HG03103 (cell line): ENCODE data around the gene ZNF865.

ENCODE experiments used
- ATAC-seq: cut with Tn5 transposase; IDR thresholded peaks from one replicate; pipeline ENCODE4 v1.9.1; 2021; ENCODE audit warnings: low read depth; ENCODE audit not compliant: unreplicated experiment

ZNF865 gene

GRCh38 chr19:55643003-55643886, 37.8 kb downstream of the ZNF865 start, which contains the start of gene ZNF581:
Gene ZNF581, plus strand, starts transcription at chr19:55643649. Its CDS starts 923 bp downstream, at chr19:55644572.
- ATAC-seq: no peak

GRCh38 chr19:55643887-55644176, 38.4 kb downstream of the ZNF865 start:
- no peak for ATAC-seq

- no peak for ATAC-seq
Measured at GRCh38 chr19:55644191-55644833, 38.9 kb downstream of the ZNF865 start.

GRCh38 chr19:55644842-55645511, 39.5 kb downstream of the ZNF865 start:
- ATAC-seq: no peak

- ATAC-seq: no peak
Measured at GRCh38 chr19:55645512-55645881, 40.0 kb downstream of the ZNF865 start.

GRCh38 chr19:55646889-55647731, 41.7 kb downstream of the ZNF865 start:
- no peak for ATAC-seq

- no peak for ATAC-seq
Measured at GRCh38 chr19:55647732-55648584, 42.5 kb downstream of the ZNF865 start, which contains the start of gene CCDC106. Gene CCDC106, plus strand, starts transcription at chr19:55648212. Its CDS starts 835 bp downstream, at chr19:55649047.

DNA sequence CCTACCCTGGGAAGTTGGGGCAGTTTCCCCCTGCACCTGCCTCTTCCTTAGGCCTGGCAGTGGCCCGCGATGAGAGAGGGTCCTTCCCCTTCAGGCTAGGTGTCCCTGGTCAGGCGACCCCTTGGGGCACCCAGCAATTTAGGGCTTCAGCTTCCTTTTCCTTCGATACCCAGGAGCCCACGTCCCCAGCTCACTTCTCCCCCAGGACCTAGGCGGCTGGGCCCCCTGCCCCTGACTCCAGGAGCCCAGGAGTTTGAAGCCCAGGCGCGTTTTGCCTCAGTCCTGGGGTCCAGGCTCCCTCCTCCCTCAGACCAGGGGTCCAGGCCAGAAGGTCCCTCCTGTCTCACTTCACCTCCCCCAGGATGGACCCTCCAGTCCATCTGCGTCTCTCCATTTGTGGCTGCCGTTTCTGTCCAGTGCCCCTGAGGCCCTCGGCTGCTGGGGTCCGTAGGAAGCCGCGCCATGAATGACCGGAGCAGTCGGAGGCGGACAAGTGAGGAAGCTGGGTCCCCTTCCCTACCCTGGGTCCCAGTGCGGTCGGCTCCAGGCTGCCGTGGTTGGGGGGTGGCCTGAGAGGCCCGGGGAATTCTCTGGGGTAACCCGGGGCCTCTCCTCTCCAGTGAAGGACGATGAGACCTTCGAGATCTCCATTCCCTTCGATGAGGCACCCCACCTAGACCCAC, 43.3 kb downstream of the ZNF865 start:
- no peak for ATAC-seq

DNA sequence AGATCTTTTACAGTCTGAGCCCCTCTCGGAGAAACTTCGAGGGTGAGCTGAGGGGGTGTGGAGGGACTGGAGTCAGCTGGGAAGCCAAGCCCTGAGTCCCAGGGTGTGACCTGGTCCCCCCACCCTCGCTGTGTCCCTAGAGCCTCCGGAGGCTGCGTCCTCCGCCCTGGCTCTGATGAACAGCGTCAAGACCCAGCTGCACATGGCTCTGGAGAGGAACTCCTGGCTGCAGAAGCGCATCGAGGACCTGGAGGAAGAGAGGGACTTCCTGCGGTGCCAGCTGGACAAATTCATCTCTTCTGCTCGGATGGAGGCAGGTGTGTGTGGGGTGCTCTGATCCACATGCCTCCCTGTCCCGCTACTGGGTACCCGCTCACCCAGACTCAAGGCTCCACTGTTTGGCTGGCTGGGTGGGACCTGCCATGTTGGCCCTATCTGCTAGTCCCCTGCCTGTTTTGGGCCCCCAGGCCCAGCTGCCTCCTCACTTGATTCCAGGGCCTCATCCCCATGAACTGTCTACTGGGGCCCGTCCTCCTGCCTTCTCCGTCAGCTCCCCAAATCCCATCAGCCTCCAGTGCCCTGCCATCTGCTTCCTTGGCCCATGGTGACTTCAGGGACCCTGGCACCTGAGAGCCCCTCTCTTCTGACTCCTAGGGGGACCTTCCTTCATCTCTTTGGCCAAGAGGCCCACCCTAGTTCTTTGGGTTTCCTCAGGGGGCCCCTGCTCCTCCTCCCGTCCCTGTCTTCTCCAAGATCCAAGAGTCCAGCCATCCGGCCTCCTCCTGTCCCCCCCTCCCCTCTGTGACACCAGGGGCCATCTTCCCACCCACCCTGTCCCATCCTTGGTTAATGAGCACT, 44.0 kb downstream of the ZNF865 start:
- ATAC-seq: no peak

DNA sequence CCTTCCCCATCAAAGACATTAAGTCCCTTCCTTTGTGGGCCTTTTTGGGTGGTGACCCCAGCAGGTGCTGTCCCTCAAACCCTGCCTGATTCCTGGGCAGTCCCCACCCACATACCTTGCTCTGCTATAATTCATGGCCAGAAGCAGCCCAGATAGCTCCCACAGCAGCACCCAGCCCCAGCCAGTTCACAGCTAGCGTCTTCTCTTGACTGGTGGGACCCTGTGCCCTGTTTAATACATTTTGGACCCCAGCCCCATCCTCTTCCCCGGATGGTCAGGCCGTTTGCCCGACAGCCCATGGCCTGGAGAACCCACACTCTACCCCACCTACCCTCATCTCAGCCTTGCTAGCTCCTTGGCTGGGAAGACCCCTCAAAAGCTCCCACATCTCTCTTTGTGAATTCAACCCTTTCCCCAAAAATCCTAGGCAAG, 44.7 kb downstream of the ZNF865 start:
- no peak for ATAC-seq

GRCh38 chr19:55650602-55651230, 45.3 kb downstream of the ZNF865 start:
- no peak for ATAC-seq

- ATAC-seq: no peak
Measured at GRCh38 chr19:55651236-55651635, 45.8 kb downstream of the ZNF865 start.

DNA sequence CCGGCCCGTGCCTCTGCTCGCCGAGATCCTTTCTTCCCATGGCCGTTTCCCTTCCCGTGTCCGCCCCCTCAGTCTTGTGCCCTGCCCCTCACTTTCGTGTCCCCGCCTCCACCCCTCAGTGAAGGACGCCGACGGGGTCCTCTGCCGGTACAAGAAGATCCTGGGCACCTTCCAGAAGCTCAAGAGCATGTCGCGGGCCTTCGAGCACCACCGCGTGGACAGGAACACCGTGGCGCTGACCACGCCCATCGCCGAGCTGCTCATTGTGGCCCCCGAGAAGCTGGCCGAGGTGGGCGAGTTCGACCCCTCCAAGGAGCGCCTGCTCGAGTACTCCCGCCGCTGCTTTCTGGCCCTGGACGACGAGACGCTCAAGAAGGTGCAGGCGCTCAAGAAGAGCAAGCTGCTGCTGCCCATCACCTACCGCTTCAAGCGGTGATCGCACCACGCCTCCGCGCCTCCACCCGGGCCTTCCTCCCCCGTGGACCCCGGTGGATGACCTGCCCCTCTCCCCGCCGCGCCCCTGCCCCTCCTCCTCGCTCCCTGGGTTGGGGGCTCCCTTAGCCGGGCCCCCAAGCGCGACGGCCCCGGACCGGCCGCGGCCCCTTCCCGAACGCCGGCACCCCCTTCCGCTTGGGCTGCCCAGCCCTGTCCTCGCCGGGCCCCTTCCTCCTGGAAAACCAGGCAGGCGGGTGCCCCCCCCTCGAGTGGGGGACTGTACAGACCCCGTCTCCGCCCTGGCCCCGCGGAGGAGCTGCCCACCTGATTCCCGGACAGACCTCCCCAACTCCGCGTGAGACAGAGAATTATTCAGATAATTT, 47.1 kb downstream of the ZNF865 start:
- ATAC-seq: no peak

DNA sequence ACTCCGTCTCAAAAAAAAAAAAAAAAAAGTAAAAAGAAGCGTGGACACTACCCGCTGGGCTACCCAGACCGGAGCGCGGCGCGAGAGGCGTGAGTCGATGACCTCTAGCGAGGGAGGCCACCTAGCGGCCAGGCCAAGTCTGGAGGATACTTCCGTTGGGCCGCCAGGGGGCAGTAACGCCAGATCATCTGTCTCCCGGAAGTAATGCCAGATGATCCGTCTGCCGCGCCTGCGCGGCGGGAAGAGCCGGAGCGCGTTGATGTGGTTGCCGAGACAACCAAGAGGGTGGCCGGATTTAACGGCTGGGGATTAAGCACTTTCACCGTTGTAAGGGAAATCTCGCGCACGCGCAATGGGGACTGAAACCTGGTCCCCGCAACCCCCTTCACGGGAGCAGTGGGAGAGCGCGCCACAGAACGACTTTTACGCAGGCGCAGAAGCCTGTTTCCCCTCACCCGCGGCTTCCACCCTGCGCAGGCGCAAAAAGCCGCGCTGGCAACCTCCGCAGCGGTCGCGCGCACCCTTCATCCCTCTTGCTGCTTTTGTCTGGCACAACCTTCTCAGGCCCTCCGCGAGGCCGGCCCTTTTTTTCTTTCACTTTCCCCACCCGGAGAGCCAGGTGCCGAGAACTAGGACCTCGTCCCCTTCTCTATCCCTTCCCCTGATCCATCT, 48.3 kb downstream of the ZNF865 start:
- ATAC-seq: peak; percentile 37

DNA sequence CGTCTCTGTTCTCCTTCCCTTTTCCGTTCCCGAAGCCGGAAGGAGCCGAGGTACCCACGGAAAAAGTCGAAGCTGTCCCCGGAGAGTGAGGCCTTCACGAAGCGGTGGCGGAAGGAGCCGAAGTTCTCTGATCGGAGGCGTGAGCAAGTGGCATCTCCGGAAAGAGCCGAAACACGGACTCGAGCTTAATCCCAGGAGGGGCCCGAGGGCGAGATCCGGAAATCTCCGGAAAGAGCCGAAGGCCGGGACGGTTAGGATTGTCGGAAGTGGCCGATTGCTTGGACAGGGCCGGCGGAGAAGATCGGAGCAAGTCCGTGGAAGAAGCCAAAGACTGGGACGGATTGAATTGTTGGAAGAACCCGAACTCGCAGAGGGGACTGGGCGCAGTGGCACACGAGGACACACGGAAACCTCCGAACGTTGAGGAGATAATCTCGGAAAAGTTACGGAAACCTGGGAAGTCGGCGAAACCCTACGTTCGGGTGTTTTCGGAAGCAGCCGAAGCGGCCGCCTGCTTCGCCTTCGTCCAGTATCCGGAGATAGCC, 48.9 kb downstream of the ZNF865 start:
- peak; percentile 48 for ATAC-seq
